GM19240 (cell line): Measurements from ENCODE around the gene FRMD8.
"Not testable (repeated sequence)": the region's sequence is repeated elsewhere in the genome, so short reads cannot be mapped to it uniquely, and the experiment has no call there.

Source experiments
- DNase-seq: peaks from one replicate; pipeline ENCODE4 v3.0.0; 2011; ENCODE audit warnings: low spot score; ENCODE audit not compliant: insufficient read length

The FRMD8 gene

GRCh38 chr11:65393513-65394079 is 7.2 kb downstream of the FRMD8 start:
- DNase-seq = no peak

DNA sequence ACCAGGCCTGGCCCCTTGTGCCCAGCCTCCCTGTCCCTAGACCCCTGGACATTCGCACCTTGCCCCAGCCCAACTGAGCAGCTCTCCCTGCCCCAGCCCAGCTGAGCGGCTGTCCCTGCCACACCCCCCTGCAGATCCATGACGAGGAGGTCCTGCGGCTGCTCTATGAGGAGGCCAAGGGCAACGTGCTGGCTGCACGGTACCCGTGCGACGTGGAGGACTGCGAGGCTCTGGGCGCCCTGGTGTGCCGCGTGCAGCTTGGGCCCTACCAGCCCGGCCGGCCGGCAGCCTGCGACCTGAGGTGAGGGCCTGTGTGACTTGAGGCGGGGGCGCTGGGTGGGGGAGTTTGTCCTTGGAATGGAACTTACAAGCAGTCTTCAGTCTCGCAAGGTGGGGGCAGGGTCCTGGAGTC is 7.7 kb downstream of the FRMD8 start:
- DNase-seq = no peak

DNA sequence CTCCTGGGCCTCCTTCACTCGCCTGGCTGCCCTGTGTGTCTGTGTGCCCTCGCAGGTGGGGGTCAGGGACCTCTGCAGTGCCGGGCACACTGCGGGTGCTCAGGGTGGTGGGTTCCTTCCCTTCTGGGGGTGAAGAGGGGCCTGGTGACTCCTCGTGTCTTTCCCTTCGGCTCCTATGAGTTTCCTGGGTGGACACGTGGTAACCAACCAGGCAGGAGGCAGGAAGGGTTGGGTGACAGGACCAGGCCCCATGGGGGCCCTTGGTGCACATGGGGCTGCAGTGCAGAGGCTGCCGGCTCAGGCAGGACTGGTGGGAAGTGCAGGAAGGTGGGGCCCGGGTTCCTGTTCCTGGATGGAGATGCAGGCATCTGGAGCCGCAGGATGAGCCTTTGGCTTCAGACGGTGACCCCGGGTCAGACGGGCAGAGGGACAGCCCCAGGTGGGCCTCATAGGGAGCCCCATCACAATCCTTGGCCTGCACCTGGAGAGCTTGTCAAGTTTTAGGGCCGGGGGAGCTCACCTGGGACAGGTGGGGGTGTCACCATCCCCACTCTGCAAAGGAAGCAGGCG is 9.6 kb downstream of the FRMD8 start:
- no peak for DNase-seq

DNA sequence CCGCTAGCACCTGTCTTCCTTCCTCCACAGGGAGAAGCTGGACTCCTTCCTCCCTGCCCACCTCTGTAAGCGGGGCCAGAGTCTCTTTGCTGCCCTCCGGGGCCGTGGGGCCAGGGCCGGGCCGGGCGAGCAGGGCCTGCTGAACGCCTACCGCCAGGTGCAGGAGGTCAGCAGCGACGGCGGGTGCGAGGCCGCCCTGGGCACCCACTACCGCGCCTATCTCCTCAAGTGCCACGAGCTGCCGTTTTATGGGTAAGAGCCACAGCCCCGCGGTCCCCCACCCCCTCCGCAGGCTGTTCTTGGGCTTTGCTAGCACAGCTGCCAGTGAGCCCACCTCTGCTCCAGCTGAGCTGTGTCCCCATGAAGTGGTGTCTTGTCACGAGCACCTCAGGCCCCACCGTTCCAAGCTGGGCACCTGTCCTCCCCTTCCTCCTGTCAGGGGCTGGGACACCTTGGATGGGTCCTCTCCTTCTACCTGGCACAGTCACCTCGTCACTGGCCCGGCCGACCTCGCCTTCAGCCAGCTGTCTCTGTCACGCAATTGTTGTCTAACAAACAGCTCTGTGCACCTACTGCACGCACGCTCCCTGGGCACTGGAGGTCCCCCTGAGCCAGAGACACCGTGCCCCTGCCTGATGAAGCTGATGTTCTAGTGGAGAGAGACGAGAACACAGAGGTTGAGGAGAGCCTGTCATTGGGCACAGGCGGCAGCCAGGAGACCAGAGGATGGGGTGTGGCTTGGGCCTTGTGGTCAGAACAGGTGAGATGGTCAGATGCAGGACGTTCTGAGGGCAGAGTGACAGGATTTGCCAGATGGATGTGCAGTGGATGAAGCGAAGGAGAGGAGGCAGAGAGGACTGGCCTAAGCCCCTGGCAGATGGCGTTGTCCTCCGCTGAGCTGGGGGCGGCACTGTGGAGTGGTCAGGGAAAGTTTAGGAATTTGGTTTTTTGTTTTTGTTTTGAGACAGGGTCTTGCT is 10.6 kb downstream of the FRMD8 start:
- no peak for DNase-seq

DNA sequence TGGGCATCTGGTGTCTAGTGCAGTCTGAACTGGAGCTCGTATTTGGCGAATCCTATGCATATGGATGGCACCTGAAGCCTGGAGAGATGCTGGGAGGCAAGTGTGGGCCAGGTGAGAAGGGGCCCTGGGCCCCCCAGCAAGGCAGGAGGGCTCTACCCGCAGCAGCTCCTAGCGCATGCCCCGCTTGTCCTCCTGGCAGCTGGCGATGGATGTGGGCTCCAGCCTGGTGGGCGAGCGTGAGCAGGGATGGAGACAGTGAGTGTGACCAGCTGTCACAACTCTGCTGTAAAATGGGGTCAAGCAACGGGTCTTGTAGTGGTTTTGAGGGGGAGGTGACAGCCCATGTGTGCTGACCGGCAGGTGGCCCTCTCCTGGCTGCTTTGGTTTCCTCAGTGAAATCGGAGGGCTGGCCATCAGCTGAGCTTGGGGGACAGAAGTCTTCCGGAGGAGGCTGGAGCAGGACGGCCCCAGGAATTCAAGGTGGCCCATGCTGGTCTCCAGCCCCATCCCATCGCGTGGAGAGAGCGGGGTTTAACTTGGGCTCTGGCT is 12.0 kb downstream of the FRMD8 start:
- DNase-seq = no peak

GRCh38 chr11:65399249-65399648 is 12.8 kb downstream of the FRMD8 start:
- DNase-seq = no peak

- DNase-seq = no peak
These were observed 13.4 kb downstream of the FRMD8 start for GRCh38 chr11:65399845-65400244.

- DNase-seq = no peak
These were observed 14.1 kb downstream of the FRMD8 start for GRCh38 chr11:65400307-65401072.

DNA sequence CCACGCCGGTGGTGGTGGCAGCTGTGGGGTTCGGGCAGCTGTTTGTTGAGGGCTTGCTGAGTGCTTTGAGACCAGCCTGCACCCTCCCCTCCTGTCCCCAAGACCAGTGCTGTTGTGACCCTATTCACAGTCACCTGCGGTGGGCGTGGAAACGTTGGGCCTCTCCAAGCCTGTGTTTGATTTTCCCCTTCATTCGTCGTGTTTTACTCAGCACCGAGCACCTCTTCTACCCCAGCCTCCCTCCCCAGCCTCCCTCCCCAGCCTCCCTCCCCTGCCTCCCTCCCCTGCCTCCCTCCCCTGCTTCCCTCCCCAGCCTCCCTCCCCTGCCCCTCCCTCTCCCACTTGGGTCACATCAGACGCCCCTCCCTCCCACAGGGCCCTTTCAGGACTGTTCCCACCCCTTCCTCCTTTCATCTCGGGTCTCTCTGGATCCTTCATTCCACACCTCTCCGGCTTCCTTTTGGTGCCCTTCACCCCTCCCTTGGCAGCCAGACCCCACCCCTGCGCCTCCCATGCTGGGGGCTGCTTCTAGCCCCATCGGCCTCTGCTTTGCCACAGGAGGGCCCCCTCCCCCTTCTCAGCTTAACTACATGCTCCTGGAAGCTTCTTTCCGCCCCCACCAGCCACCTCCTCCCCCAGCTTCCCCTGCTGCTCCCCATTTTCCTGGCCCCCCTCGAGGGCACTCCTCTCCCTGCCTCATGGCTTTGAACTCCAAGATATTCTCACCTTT is 14.8 kb downstream of the FRMD8 start:
- DNase-seq = no peak

- DNase-seq = no peak
These were observed 15.4 kb downstream of the FRMD8 start for GRCh38 chr11:65401803-65402248.

DNA sequence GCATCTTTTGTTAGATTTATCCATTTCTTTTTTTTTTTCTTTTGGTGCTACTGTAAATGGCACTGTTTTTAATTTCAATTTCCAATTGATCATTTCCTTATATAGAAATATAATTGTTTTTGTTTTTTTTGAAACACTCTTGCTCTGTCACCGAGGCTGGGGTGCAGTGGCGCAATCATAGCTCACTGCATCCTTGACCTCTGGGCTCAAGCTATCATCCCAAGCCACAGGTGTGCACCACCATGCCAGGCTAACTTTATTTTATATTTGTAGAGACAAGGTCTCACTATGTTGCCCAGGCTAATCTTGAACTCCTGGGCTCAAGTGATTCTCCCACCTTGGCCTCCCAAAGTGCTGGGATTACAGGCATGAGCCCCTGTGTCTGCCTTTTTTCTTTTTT is 16.4 kb downstream of the FRMD8 start:
- DNase-seq = no peak

- no peak for DNase-seq
These were observed 17.2 kb downstream of the FRMD8 start for GRCh38 chr11:65403607-65404121.

- DNase-seq = no peak
These were observed 17.8 kb downstream of the FRMD8 start for GRCh38 chr11:65404210-65404609.

DNA sequence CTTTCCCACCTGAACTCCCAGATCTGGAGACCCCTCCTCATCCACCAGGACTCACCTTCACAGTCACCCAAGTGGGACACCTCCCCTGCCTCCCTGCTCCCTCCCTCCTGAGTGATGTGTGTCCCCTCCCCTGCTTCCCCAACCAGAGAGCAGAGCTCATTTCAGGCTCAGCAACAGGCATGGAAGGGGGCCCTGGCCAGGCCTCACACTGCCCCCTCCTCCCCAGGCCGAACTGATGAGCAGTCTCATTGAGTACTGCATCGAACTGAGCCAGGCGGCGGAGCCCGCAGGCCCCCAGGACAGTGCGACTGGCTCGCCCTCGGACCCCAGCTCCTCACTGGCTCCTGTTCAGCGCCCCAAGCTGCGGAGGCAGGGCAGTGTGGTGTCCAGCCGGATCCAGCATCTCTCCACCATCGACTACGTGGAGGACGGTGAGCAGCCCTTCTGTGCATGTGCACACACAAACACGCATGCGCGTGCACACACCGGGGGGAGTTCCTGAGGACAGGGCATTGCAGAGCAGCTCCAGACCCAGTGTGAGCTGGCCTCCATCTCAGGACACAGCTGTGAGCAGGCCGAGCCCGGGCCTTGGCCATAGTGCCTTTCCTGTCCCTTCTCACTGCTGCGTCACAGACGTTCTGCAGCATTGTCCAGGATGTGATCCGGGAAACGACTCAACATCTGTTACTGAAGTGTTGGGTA is 18.4 kb downstream of the FRMD8 start:
- no peak for DNase-seq

DNA sequence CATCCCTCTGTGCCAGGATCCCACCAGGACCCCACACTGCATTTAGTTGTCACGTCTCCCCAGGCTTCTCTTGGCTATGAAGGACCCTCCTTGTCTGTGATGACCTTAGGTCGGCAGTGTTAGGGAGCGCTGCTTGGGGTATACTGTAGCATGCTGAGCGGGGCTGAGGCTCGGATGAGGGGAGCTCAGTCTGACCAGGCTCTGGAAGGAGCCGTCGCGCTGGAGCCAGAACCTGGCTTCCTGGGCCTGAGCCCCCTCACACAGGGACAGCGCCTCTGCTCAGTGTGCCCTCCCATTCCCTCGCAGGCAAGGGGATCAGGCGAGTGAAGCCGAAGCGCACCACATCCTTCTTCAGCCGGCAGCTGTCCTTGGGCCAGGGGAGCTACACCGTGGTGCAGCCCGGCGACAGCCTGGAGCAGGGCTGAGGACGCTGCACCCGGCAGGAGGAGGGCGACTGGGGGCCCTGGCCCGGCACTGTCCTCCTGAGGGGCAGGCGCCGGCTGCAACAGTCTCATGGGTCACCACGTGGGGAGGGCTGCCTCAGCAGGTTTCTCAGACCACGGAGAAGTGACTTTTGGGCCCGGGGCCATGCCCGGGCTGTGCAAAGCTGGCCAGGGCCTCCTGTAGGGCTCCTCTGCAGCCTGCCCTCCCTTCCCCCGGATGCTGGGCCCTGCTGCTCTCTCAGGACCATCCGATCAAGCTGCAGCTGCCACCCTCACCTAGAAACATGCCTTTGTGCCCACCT is 24.7 kb downstream of the FRMD8 start:
- no peak for DNase-seq

GRCh38 chr11:65411681-65412070 is 25.2 kb downstream of the FRMD8 start:
- no peak for DNase-seq

GRCh38 chr11:65412271-65413076 is 26.0 kb downstream of the FRMD8 start:
- no peak for DNase-seq

- not testable (repeated sequence) for DNase-seq
These were observed 26.7 kb downstream of the FRMD8 start for GRCh38 chr11:65413077-65413664.
